Progenitor cell of endocrine pancreas (in vitro differentiated cells): ENCODE data around the gene PTPN14. TPM values are rescaled to one million over a fixed set of nuclear protein-coding genes. Genes with fewer than 3 reads are reported as not detected.

Experiments used
- DNase-seq: peaks from one replicate; pipeline ENCODE4 v3.0.0; 2021; ENCODE audit warnings: low spot score; ENCODE audit not compliant: unreplicated experiment
- H3K27ac Mint-ChIP-seq: 2 replicates; pipeline ENCODE4 v1.8.0; 2021; ENCODE audit warnings: mild to moderate bottlenecking, moderate library complexity, mixed read lengths
- H3K27me3 Mint-ChIP-seq: 2 replicates; pipeline ENCODE4 v1.8.0; 2021; ENCODE audit warnings: mixed read lengths
- H3K36me3 Mint-ChIP-seq: 2 replicates; pipeline ENCODE4 v1.8.0; 2022; ENCODE audit warnings: mixed read lengths; ENCODE audit not compliant: insufficient read depth
- H3K4me1 Mint-ChIP-seq: 2 replicates; pipeline ENCODE4 v1.8.0; 2021; ENCODE audit warnings: low read depth, mixed read lengths
- H3K4me3 Mint-ChIP-seq: 2 replicates; pipeline ENCODE4 v1.8.0; 2021; ENCODE audit warnings: low read depth, mild to moderate bottlenecking, moderate library complexity, mixed read lengths
- H3K9me3 Mint-ChIP-seq: 2 replicates; pipeline ENCODE4 v1.8.0; 2021; ENCODE audit warnings: low read depth, mixed read lengths
- CTCF ChIP-seq: fragments of 200-600 bp; sonication (generic); IDR thresholded peaks from one replicate; pipeline ENCODE4 v1.5.0; 2021; ENCODE audit warnings: antibody characterized with exemption, mild to moderate bottlenecking; ENCODE audit not compliant: unreplicated experiment
- total RNA-seq: library from RNA; stranded (reverse); gene quantifications from 2 replicates; pipeline ENCODE4 v1.2.1, GENCODE V29; 2021

The PTPN14 gene
- total RNA-seq, 1 donor from 2014 or later: 37.0 TPM

DNA sequence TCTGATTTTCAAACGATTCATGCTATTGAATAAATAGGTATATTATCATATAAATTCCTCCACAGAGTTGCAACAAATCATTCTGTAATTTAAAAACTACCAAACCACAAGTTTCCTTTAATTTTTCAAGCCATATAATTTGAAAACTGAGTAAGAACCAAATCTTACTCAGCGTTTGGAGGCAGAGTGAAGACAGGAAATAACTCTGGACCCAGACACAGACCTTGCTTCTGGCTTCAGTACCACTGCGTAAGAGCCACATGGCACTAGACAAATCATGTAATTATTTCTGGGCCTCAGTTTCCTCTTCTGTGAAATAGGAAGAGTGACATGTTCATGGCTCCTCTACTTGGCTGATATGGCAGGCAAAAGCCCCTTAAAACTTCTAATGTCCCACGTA is 188.0 kb downstream of the PTPN14 start:
- TF ChIP-seq CTCF: no peak
- H3K27ac Mint-ChIP-seq: no peak overlapping the region
- H3K27me3 Mint-ChIP-seq: no peaks in the 10 kb centered on the region
- no peak overlapping the region for H3K4me3 Mint-ChIP-seq
- no peaks in the 10 kb centered on the region for H3K9me3 Mint-ChIP-seq
- H3K4me1 Mint-ChIP-seq: peaks cover 5% of the 10 kb centered on the region
- H3K36me3 Mint-ChIP-seq: peaks cover 32% of the 10 kb centered on the region
- DNase-seq: no peak

DNA sequence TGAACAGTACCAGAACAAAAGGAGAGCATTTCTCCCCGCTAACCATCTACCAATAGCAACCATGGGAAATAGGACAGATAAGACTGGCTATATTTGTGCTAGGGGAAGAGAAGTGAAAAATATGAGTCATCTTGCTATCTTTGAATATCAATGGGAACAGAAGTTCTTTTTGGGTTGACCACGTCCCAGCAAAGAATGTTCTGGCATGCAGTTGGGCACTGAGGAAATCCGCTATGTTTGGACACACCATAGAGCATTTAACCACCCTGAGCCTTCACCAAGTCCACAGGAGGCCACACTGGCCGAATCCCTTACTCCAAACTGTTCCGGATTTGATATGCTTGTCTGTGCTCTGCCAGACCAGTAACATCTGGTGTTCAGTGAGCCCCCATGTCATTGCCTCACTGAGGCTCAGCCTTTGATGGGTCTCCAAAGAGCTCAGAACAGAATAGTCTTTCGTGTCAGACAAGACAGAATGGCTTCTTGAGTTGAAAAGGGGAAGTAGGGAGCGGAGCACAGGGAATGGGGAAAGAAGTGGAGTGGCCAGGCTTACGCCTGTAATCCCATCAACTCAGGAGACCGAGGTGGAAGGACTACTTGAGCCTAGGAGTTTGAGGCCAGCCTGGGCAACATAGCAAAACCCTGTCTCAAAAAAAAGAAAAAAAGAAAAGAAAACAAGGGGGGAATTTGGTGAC is 189.1 kb downstream of the PTPN14 start:
- Mint-ChIP-seq H3K27me3 (no peaks in the 10 kb centered on the region), H3K9me3 (no peaks in the 10 kb centered on the region), H3K4me3 (no peak overlapping the region), H3K36me3 (peaks cover 32% of the 10 kb centered on the region), H3K27ac (no peak overlapping the region), H3K4me1 (peaks cover 5% of the 10 kb centered on the region)
- no peak for DNase-seq
- no peak for TF ChIP-seq CTCF

- Mint-ChIP-seq H3K36me3 (peaks cover 33% of the 10 kb centered on the region), H3K4me3 (no peak overlapping the region), H3K27ac (no peak overlapping the region)
Observed at GRCh38 chr1:214361636-214362035, 189.8 kb downstream of the PTPN14 start.

GRCh38 chr1:214360525-214361164 is 190.8 kb downstream of the PTPN14 start:
- H3K4me3 Mint-ChIP-seq: no peak overlapping the region
- H3K27ac Mint-ChIP-seq: no peak overlapping the region
- H3K36me3 Mint-ChIP-seq: peaks cover 33% of the 10 kb centered on the region
- no peaks in the 10 kb centered on the region for H3K27me3 Mint-ChIP-seq
- TF ChIP-seq CTCF: no peak
- peaks cover 5% of the 10 kb centered on the region for H3K4me1 Mint-ChIP-seq
- no peaks in the 10 kb centered on the region for H3K9me3 Mint-ChIP-seq
- no peak for DNase-seq

More at GRCh38 chr1:214361636-214362035, 189.8 kb downstream of the PTPN14 start:
- H3K9me3 Mint-ChIP-seq: no peaks in the 10 kb centered on the region
- no peak for DNase-seq
- H3K4me1 Mint-ChIP-seq: peaks cover 5% of the 10 kb centered on the region
- TF ChIP-seq CTCF: no peak
- H3K27me3 Mint-ChIP-seq: no peaks in the 10 kb centered on the region

- H3K4me1 Mint-ChIP-seq: peaks cover 5% of the 10 kb centered on the region
- peaks cover 38% of the 10 kb centered on the region for H3K36me3 Mint-ChIP-seq
- no peak overlapping the region for H3K4me3 Mint-ChIP-seq
- H3K27me3 Mint-ChIP-seq: no peaks in the 10 kb centered on the region
- no peak for TF ChIP-seq CTCF
- H3K9me3 Mint-ChIP-seq: no peaks in the 10 kb centered on the region
- H3K27ac Mint-ChIP-seq: no peak overlapping the region
- no peak for DNase-seq
Observed at GRCh38 chr1:214360116-214360515, 191.3 kb downstream of the PTPN14 start.
